ENCODE results near the gene IARS1.

IARS1 gene

DNA sequence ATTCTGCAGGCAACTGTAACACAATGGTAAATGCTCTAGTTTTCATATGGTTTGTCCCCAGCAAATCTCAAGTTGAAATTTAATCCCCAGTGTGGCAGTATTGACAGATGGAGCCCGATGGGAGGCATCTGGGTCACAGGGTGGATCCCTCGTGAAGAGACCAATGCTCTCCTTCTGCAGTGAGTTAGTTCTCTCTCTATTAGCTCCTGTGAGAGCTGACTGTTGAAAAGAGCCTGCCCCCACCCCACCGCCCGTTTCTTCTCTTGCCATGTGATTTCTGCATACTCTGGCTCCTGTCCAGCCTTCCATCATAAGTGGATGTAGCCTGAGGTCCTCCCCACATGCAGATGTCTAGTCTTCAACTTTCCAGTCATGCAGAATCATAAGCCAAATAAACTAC lies 27.0 kb downstream of the IARS1 start:
- FAIRE-seq (no peak), DNase-seq (ENCODE audit: insufficient read length) (no peak)

DNA sequence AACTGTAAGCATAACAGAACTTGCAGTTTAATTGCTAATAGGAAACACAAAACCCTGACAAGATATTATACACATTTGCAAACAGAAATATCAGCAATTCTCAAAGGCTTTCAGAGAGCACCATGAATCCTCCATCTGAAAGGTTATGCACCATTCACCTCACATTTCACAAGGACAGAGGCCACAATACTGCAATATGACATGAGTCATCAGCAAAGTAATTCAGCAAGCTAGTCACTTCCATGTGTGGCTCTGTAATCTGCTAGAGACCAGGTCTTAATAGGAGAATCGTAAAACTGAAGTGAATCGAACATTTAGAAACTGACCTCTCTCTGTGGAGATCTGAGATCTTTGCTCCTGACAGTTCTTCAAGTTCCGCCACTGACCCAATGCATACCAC lies 28.3 kb downstream of the IARS1 start:
- TF ChIP-seq POLR2A (IDR thresholded peaks at IDR 0.05; ENCODE audit: low read depth, low read length) (no peak), TAF1 (IDR thresholded peaks at IDR 0.05; ENCODE audit: borderline replicate concordance, low read depth, low read length) (no peak), POLR2AphosphoS5 (IDR thresholded peaks at IDR 0.05; ENCODE audit: low read depth, low read length) (no peak)
- DNase-seq (ENCODE audit: insufficient read length): no peak
- FAIRE-seq: no peak

More for the DNA sequence above, 27.0 kb downstream of the IARS1 start:
- TF ChIP-seq POLR2A (IDR thresholded peaks at IDR 0.05; ENCODE audit: low read depth, low read length) (no peak), POLR2AphosphoS5 (IDR thresholded peaks at IDR 0.05; ENCODE audit: low read depth, low read length) (no peak), TAF1 (IDR thresholded peaks at IDR 0.05; ENCODE audit: borderline replicate concordance, low read depth, low read length) (no peak)

DNA sequence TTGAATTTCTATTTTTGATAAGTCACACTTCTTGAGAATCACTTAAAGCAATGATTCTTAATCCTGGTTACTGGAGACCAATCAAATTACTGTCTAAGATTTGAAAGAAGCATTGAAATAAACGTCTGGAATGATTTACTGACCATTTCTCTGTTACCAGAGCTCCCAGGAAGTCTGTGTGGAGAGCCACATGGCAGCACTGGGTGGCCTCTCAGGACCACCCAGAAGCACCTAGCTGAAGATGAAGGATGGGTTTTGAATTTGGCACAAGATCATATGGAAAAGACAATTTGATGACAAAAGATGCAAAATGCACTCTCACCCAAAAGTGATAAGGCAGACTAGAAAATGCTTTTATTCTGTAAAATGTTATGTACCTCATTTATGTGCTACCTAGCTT lies 30.4 kb downstream of the IARS1 start:
- FAIRE-seq (no peak), DNase-seq (ENCODE audit: insufficient read length) (no peak)
- TF ChIP-seq POLR2A (IDR thresholded peaks at IDR 0.05; ENCODE audit: low read depth, low read length) (no peak), TAF1 (IDR thresholded peaks at IDR 0.05; ENCODE audit: borderline replicate concordance, low read depth, low read length) (no peak), POLR2AphosphoS5 (IDR thresholded peaks at IDR 0.05; ENCODE audit: low read depth, low read length) (no peak)

DNA sequence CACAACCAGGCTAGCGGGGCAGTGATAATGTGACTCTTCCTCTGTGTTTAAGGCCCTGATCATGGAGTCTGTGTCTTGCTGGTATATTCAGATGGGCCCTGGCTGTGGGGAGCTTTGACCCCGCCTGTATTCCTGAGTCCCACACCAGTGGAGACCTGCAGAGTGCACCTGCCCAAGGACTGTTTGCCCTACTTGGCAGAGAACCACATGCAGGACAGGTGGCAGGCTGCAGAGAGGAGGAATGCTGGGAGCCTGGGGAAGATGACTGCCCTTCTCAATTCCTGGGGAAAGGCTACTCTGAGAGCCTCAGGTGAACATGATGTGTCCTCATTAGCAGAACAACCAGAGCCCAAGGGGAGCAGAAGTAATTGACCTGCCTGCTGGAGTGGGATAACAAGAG lies 36.2 kb downstream of the IARS1 start:
- DNase-seq (ENCODE audit: insufficient read length): no peak
- no peak for FAIRE-seq
- TF ChIP-seq POLR2A (IDR thresholded peaks at IDR 0.05; ENCODE audit: low read depth, low read length) (no peak), POLR2AphosphoS5 (IDR thresholded peaks at IDR 0.05; ENCODE audit: low read depth, low read length) (no peak), TAF1 (IDR thresholded peaks at IDR 0.05; ENCODE audit: borderline replicate concordance, low read depth, low read length) (no peak)

DNA sequence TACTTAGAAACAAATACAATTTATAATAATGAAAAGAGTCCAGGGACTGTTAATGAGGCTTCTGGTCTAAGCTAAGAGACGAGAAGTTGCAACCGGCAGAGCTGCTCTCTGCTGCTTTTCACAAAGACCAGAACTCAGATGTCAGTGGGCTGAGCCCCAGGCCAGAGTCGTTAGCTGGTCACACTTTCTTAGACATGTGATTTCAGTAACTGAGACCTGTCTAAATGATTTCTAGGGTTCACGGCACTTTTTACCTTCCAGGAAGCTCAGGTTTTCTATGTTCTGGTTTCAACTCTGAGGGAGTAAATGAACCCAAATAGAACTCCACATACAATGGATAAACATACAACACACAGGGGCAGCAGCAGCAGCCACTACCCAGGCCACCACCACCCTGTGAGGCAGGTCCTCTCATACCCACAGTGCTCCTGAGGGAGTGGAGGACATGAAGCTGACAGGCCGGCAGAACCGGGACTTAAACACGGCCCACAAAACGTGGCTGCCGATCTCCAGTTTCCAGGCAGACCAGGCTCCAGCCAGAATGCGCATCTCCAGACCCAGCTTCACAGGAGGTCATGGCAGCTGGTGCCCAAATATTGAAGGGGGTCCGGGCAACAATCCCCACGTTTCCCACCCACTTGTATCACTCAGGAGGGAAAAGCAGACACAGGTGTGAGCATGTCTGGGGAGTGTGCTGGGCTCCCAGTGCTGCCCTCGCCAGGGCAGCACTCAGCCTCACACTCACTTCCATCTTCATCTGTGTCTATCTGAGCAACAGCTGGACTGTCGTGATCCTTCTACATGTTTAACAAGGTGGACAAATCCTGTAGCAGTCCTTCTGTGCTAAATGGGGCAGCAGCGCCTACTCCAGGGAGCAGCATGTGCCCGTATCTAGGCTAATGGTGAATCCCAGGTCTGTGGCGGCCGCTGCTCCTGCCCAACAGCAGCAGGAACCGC lies 38.8 kb downstream of the IARS1 start:
- no peak for DNase-seq (ENCODE audit: insufficient read length)
- no peak for FAIRE-seq
- TF ChIP-seq POLR2AphosphoS5 (IDR thresholded peaks at IDR 0.05; ENCODE audit: low read depth, low read length) (no peak), POLR2A (IDR thresholded peaks at IDR 0.05; ENCODE audit: low read depth, low read length) (no peak), TAF1 (IDR thresholded peaks at IDR 0.05; ENCODE audit: borderline replicate concordance, low read depth, low read length) (no peak)

DNA sequence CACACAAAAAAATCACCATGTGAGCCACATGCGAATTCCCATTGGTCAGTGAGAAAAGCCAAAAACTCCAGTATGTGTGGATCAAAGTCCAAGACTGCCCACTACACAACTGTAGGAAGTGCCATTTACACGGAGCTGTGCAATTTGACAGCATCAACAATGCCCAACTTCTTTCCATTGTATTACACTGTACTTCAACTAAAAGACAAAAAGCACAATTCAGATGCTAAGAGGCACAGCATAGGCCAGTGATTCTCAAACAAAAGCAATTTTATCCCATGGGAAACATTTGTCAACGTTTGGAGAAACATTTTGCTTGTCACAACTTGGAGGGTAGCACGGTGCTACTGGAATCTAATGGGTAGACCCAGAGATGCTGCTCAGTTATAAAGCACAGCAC lies 39.8 kb downstream of the IARS1 start:
- DNase-seq (ENCODE audit: insufficient read length): no peak
- FAIRE-seq: no peak
- no peak for TF ChIP-seq POLR2A (IDR thresholded peaks at IDR 0.05; ENCODE audit: low read depth, low read length)
- TF ChIP-seq POLR2AphosphoS5 (IDR thresholded peaks at IDR 0.05; ENCODE audit: low read depth, low read length): no peak
- TF ChIP-seq TAF1 (IDR thresholded peaks at IDR 0.05; ENCODE audit: borderline replicate concordance, low read depth, low read length): no peak

DNA sequence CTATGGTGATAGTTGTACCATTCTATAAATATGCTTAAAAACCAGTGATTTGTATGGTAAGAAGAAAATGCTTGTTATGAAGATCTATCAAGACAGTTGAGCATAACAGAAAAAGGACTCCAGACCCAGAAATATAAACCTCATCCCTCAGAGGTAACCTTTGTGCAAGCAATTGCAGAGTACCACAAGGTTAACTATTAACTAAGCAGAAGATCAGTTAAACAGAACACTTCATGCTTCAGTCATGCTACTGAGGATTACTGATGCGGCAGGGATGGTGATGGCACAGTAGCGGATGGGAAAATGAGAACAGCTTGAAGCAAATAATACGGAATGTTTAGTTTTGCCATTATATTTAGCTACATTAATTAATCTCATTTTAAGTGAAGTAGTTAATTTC lies 45.5 kb downstream of the IARS1 start:
- TF ChIP-seq POLR2A (IDR thresholded peaks at IDR 0.05; ENCODE audit: low read depth, low read length): no peak
- TF ChIP-seq POLR2AphosphoS5 (IDR thresholded peaks at IDR 0.05; ENCODE audit: low read depth, low read length): no peak
- TF ChIP-seq TAF1 (IDR thresholded peaks at IDR 0.05; ENCODE audit: borderline replicate concordance, low read depth, low read length): no peak
- DNase-seq (ENCODE audit: insufficient read length): no peak
- FAIRE-seq: no peak

DNA sequence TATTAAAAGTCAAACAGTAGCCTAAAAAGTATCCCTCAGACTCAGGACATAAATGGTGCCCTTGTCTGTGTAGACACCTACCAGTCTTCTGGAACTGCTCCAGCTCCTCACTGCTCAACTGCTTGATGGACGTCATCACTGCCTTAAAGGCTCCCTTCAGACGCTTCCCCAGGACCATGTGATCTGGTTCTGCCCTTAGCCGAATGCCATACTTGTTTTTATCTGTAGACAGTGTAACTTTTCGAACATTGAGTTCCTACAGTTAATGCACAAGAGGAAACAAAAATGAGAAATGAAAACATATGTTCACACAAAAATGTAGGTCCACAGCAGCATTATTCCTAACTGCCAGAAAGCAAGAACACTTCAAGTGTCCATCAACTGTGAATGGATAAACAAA lies 46.2 kb downstream of the IARS1 start:
- FAIRE-seq: no peak
- DNase-seq (ENCODE audit: insufficient read length): no peak
- no peak for TF ChIP-seq POLR2A (IDR thresholded peaks at IDR 0.05; ENCODE audit: low read depth, low read length)
- no peak for TF ChIP-seq TAF1 (IDR thresholded peaks at IDR 0.05; ENCODE audit: borderline replicate concordance, low read depth, low read length)
- TF ChIP-seq POLR2AphosphoS5 (IDR thresholded peaks at IDR 0.05; ENCODE audit: low read depth, low read length): no peak

DNA sequence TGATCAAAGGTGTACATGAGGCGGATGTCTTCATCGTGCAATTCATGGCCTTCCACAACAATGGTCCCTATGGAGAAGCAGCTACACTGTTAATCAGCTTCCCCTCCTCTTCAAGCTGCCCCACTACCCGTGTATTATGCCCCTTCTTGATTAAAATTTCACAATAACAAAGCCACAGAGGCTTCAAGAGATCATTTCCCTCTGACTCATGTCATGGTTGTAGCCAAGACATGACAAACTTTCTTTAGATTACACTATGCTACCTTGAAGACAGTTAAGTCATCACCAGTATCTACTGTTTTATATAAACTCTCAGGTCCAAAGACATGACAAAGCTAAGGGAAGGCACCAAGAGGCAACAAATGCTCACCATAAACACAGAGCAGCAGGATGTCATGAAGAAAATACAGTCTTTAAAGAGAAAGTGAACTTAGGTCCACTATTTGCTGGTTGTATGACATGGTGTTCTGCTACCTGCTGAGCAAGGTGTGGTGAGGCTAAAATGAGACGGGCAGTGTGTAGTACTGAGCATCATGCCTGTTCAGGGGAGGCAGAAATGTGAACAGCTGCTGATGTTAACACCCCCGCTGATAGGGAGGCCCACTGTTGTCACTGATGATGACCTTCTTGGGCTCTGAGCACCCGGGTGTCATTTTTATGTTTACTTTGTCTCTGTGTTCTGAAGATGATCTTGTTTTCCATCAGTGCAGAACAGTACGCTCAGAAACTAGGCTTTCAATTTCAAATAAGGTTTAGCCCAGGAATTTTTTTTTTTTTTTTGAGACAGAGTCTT lies 48.3 kb downstream of the IARS1 start:
- no peak for FAIRE-seq
- TF ChIP-seq POLR2AphosphoS5 (IDR thresholded peaks at IDR 0.05; ENCODE audit: low read depth, low read length) (no peak), POLR2A (IDR thresholded peaks at IDR 0.05; ENCODE audit: low read depth, low read length) (no peak), TAF1 (IDR thresholded peaks at IDR 0.05; ENCODE audit: borderline replicate concordance, low read depth, low read length) (no peak)

More for the DNA sequence above, 48.3 kb downstream of the IARS1 start:
- DNase-seq (ENCODE audit: insufficient read length): no peak

Data from GM12892 (cell line).